ENCODE results near the gene ADARB2. TPM values are rescaled to one million over a fixed set of nuclear protein-coding genes. Genes with fewer than 3 reads are reported as not detected.
A peak's percentile ranks its signal among the peaks of the same experiment; 100 is the strongest.
"Not testable (repeated sequence)": the region's sequence is repeated elsewhere in the genome, so short reads cannot be mapped to it uniquely, and the experiment has no call there.

Gene ADARB2
- total RNA-seq: 1 to 10 TPM in 5 of 8 experiments, under 1 TPM in 3; 0.13 to 2.6 (median 1.5) TPM

DNA sequence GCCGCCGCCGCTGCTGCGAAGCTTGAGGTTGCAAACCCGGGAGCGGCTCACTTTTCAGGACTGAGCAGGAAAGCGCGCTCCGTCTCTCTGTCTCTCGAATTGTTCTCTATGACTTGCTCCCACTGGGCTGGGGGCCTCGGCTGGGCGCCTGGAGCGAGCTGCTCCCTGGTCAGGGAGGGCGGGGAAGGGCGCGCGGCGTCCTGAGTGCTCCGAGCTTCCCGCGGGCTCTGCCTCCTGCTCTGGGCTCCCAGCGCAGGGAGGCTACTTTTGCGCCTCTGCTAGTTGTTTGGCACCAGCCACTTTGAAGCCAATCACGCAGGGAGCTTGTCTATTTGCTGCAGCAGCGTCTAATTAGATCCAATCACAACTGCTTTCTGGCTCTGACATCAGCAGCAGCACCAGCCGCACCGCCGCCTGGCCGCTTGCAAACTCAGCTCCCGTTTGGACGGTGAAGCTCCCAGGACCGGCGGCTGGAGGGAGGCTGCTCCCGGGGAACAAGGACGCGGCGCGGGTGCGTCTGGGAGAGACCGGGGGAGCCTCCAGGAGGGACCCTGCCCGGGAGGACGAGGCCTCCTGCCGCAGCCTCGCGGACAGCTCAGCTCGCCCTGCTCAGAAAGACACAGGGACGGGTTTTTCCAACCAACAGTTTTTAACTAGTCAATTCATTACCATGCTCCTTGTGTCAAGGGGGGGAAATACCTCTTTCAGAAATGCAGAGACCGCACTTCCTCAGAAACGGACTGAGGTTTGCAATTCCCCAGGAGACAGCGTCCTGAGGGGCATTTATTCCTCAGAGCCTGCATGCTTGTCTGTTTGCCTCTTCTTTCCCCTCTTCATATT lies at the start of gene ADARB2:
ADARB2 (minus strand) TSS at position 304 of the 840 bp plus-strand sequence.
- peak in 7 of 8 experiments; percentile 54 to 98 (median 92) for ATAC-seq (replicated peaks in 6 of 8)
- Histone ChIP-seq H3K27ac (no peak within 1 kb of the TSS), H3K4me1 (replicated peaks in 1 of 2) (peaks cover 3 to 9% of the 10 kb centered on the region in 2 donors), H3K4me3 (peak within 1 kb of the TSS; percentile 40 to 58 (median 44))
- WGBS, 10 experiments: 0 to 6% (median 2%) methylated on average over 1 to 13 of the region's 50 CpGs; no CpG with 5 or more reads in 3 of the 10 experiments
- in situ Hi-C loops (cut with MboI; ENCODE audit: low pct_unique_long_range_greater_than_20kb in 2 of 9, low sequenced_read_pairs in 9 of 9, unreplicated experiment in 9 of 9): no loop called here

GRCh38 chr10:1785835-1786234 lies 48.5 kb upstream of the ADARB2 start:
- ATAC-seq (replicated peaks in 6 of 8): no peak
- Histone ChIP-seq H3K4me3 (no peak overlapping the region), H3K4me1 (replicated peaks in 1 of 2) (no peaks in the 10 kb centered on the region), H3K27ac (no peak overlapping the region)
- in situ Hi-C loops (cut with MboI; ENCODE audit: low pct_unique_long_range_greater_than_20kb in 2 of 9, low sequenced_read_pairs in 9 of 9, unreplicated experiment in 9 of 9): no loop called here
- WGBS, 10 experiments: 0 to 60% (median 22%) methylated on average over 1 to 3 of the region's 3 CpGs; no CpG with 5 or more reads in 5 of the 10 experiments

GRCh38 chr10:1782841-1783240 lies 45.5 kb upstream of the ADARB2 start:
- 18 to 100% (median 72%) methylated on average over 1 to 4 of the region's 5 CpGs; no CpG with 5 or more reads in 2 of the 10 experiments for WGBS, 10 experiments
- no peaks in the 10 kb centered on the region for H3K4me1 ChIP-seq (replicated peaks in 1 of 2)
- ATAC-seq (replicated peaks in 6 of 8): no peak
- no peak overlapping the region for H3K27ac ChIP-seq
- no peak overlapping the region for H3K4me3 ChIP-seq
- in situ Hi-C loops (cut with MboI; ENCODE audit: low pct_unique_long_range_greater_than_20kb in 2 of 9, low sequenced_read_pairs in 9 of 9, unreplicated experiment in 9 of 9): no loop called here

GRCh38 chr10:1779796-1780195 lies 42.5 kb upstream of the ADARB2 start:
- 67 to 100% (median 86%) methylated on average over 1 to 5 of the region's 10 CpGs; no CpG with 5 or more reads in 5 of the 10 experiments for WGBS, 10 experiments
- in situ Hi-C loops (cut with MboI; ENCODE audit: low pct_unique_long_range_greater_than_20kb in 2 of 9, low sequenced_read_pairs in 9 of 9, unreplicated experiment in 9 of 9): no loop called here
- no peak for ATAC-seq (replicated peaks in 6 of 8)
- Histone ChIP-seq H3K4me1 (replicated peaks in 1 of 2) (no peaks in the 10 kb centered on the region), H3K4me3 (no peak overlapping the region), H3K27ac (no peak overlapping the region)

GRCh38 chr10:1778375-1778969 lies 41.1 kb upstream of the ADARB2 start:
- no peaks in the 10 kb centered on the region for H3K4me1 ChIP-seq (replicated peaks in 1 of 2)
- H3K4me3 ChIP-seq: no peak overlapping the region
- no peak for ATAC-seq (replicated peaks in 6 of 8)
- in situ Hi-C loops (cut with MboI; ENCODE audit: low pct_unique_long_range_greater_than_20kb in 2 of 9, low sequenced_read_pairs in 9 of 9, unreplicated experiment in 9 of 9): no loop called here
- no peak overlapping the region for H3K27ac ChIP-seq
- WGBS, 10 experiments: 9 to 96% (median 83%) methylated on average over 1 to 10 of the region's 11 CpGs; no CpG with 5 or more reads in 2 of the 10 experiments

- H3K4me1 ChIP-seq (replicated peaks in 1 of 2): no peaks in the 10 kb centered on the region
- H3K4me3 ChIP-seq: no peak overlapping the region
- WGBS, 10 experiments: 39 to 100% (median 58%) methylated on average over 1 to 10 of the region's 14 CpGs; no CpG with 5 or more reads in 2 of the 10 experiments
- in situ Hi-C loops (cut with MboI; ENCODE audit: low pct_unique_long_range_greater_than_20kb in 2 of 9, low sequenced_read_pairs in 9 of 9, unreplicated experiment in 9 of 9): no loop called here
- no peak overlapping the region for H3K27ac ChIP-seq
- ATAC-seq (replicated peaks in 6 of 8): no peak
These were observed 38.9 kb upstream of the ADARB2 start for GRCh38 chr10:1776127-1776662.

GRCh38 chr10:1774796-1775195 lies 37.5 kb upstream of the ADARB2 start:
- H3K4me3 ChIP-seq: no peak overlapping the region
- no peaks in the 10 kb centered on the region for H3K4me1 ChIP-seq (replicated peaks in 1 of 2)
- H3K27ac ChIP-seq: no peak overlapping the region
- 3 to 69% (median 30%) methylated on average over 2 to 5 of the region's 5 CpGs for WGBS, 10 experiments
- no peak for ATAC-seq (replicated peaks in 6 of 8)
- in situ Hi-C loops (cut with MboI; ENCODE audit: low pct_unique_long_range_greater_than_20kb in 2 of 9, low sequenced_read_pairs in 9 of 9, unreplicated experiment in 9 of 9): no loop called here

- ATAC-seq (replicated peaks in 6 of 8); H3K4me1 ChIP-seq (replicated peaks in 1 of 2); in situ Hi-C loops (cut with MboI; ENCODE audit: low pct_unique_long_range_greater_than_20kb in 2 of 9, low sequenced_read_pairs in 9 of 9, unreplicated experiment in 9 of 9); H3K4me3 ChIP-seq; H3K27ac ChIP-seq: not testable (repeated sequence)
- 27 to 97% (median 64%) methylated on average over 1 to 7 of the region's 23 CpGs; no CpG with 5 or more reads in 6 of the 10 experiments for WGBS, 10 experiments
These were observed 35.9 kb upstream of the ADARB2 start for GRCh38 chr10:1773204-1773603.

- H3K4me1 ChIP-seq (replicated peaks in 1 of 2): peaks cover 2 to 8% of the 10 kb centered on the region in 2 donors
- no peak overlapping the region for H3K4me3 ChIP-seq
- 7 to 100% (median 78%) methylated on average over 1 to 8 of the region's 10 CpGs; no CpG with 5 or more reads in 4 of the 10 experiments for WGBS, 10 experiments
- no peak overlapping the region for H3K27ac ChIP-seq
- in situ Hi-C loops (cut with MboI; ENCODE audit: low pct_unique_long_range_greater_than_20kb in 2 of 9, low sequenced_read_pairs in 9 of 9, unreplicated experiment in 9 of 9): no loop called here
- ATAC-seq (replicated peaks in 6 of 8): no peak
These were observed 28.7 kb upstream of the ADARB2 start for GRCh38 chr10:1766049-1766448.

- H3K27ac ChIP-seq: no peak overlapping the region
- in situ Hi-C loops (cut with MboI; ENCODE audit: low pct_unique_long_range_greater_than_20kb in 2 of 9, low sequenced_read_pairs in 9 of 9, unreplicated experiment in 9 of 9): no loop called here
- 1 to 85% (median 40%) methylated on average over 1 to 8 of the region's 8 CpGs; no CpG with 5 or more reads in 1 of the 10 experiments for WGBS, 10 experiments
- peaks cover 2 to 8% of the 10 kb centered on the region in 2 donors for H3K4me1 ChIP-seq (replicated peaks in 1 of 2)
- no peak for ATAC-seq (replicated peaks in 6 of 8)
- H3K4me3 ChIP-seq: no peak overlapping the region
These were observed 24.8 kb upstream of the ADARB2 start for GRCh38 chr10:1762076-1762475.

DNA sequence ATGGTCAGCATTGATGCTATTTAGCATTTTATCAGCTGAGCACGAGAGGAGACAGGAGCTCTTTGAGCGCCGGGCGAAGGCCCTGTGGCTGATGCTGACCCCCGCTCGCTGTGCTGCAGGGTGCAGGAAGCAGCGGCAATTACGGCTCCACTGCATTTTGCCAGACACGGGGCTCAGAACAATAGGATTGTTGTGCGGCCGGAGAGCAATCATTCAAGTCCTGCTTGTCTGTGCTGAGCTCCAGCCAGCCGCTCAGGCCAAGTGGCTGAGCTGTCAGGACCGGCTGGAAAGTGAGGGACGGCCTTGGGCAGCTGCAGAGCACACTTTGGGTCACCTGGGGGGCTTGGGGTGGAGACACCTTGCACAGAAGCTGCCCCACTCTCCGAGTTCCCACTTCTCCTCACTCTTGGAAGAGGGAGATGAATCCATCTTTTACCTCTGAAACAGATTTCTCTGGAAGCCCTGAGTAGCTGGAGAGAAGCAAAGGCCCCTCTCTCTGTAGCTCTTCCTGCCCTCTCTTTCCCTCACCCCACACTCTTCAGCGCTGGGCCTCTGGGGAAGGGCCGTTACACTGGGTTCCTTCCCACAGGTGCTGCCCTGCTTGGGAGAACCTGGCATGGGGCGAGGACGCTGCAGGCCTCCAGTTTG lies 17.3 kb upstream of the ADARB2 start:
- Histone ChIP-seq H3K4me3 (peak overlapping the region in 1 of 5 donors; percentile 1), H3K27ac (peak overlapping the region; percentile 42 to 54), H3K4me1 (replicated peaks in 1 of 2) (peaks cover 14 to 21% of the 10 kb centered on the region in 2 donors)
- in situ Hi-C loops (cut with MboI; ENCODE audit: low pct_unique_long_range_greater_than_20kb in 2 of 9, low sequenced_read_pairs in 9 of 9, unreplicated experiment in 9 of 9): no loop called here
- 0 to 55% (median 33%) methylated on average over 2 to 10 of the region's 19 CpGs; no CpG with 5 or more reads in 4 of the 10 experiments for WGBS, 10 experiments
- peak in 5 of 8 experiments; percentile 93 to 97 (median 95) for ATAC-seq (replicated peaks in 6 of 8)

- in situ Hi-C loops (cut with MboI; ENCODE audit: low pct_unique_long_range_greater_than_20kb in 2 of 9, low sequenced_read_pairs in 9 of 9, unreplicated experiment in 9 of 9): no loop called here
- Histone ChIP-seq H3K4me1 (replicated peaks in 1 of 2) (peaks cover 14 to 21% of the 10 kb centered on the region in 2 donors), H3K27ac (no peak overlapping the region), H3K4me3 (no peak overlapping the region)
- ATAC-seq (replicated peaks in 6 of 8): no peak
These were observed 14.8 kb upstream of the ADARB2 start for GRCh38 chr10:1752153-1752552.
